Activated T-cell treated with anti-CD3 and anti-CD28 coated beads, Interleukin-2, amount 50 U/mL, for 1 hour (primary cell): ENCODE results near the gene LRMDA.

Source experiments
- DNase-seq: peaks from one replicate; pipeline ENCODE4 v3.0.0-alpha.2; 2020

Gene LRMDA

GRCh38 chr10:75801661-75802060 lies 370.2 kb downstream of the LRMDA start:
- DNase-seq = no peak

- DNase-seq = no peak
Measured at GRCh38 chr10:75803121-75803520, 371.7 kb downstream of the LRMDA start.

- no peak for DNase-seq
Measured at GRCh38 chr10:75803816-75804552, 372.6 kb downstream of the LRMDA start.

- DNase-seq = no peak
Measured at GRCh38 chr10:75806186-75806585, 374.8 kb downstream of the LRMDA start.

GRCh38 chr10:75807456-75807855 lies 376.0 kb downstream of the LRMDA start:
- no peak for DNase-seq

- no peak for DNase-seq
Measured at GRCh38 chr10:75809003-75809402, 377.6 kb downstream of the LRMDA start.

GRCh38 chr10:75814014-75814413 lies 382.6 kb downstream of the LRMDA start:
- no peak for DNase-seq

- DNase-seq = no peak
Measured at GRCh38 chr10:75815066-75815465, 383.6 kb downstream of the LRMDA start.

- no peak for DNase-seq
Measured at GRCh38 chr10:75817198-75817597, 385.8 kb downstream of the LRMDA start.

GRCh38 chr10:75818552-75818951 lies 387.1 kb downstream of the LRMDA start:
- no peak for DNase-seq

GRCh38 chr10:75825235-75825634 lies 393.8 kb downstream of the LRMDA start:
- DNase-seq = no peak

GRCh38 chr10:75825661-75826060 lies 394.2 kb downstream of the LRMDA start:
- no peak for DNase-seq

- no peak for DNase-seq
Measured at GRCh38 chr10:75826846-75827245, 395.4 kb downstream of the LRMDA start.

- no peak for DNase-seq
Measured at GRCh38 chr10:75827587-75828021, 396.2 kb downstream of the LRMDA start.

GRCh38 chr10:75828413-75828812 lies 397.0 kb downstream of the LRMDA start:
- DNase-seq = no peak

GRCh38 chr10:75836064-75836463 lies 404.6 kb downstream of the LRMDA start:
- DNase-seq = no peak

GRCh38 chr10:75838486-75838885 lies 407.1 kb downstream of the LRMDA start:
- DNase-seq = no peak

GRCh38 chr10:75839020-75839419 lies 407.6 kb downstream of the LRMDA start:
- DNase-seq = no peak

- no peak for DNase-seq
Measured at GRCh38 chr10:75841266-75841665, 409.8 kb downstream of the LRMDA start.

- no peak for DNase-seq
Measured at GRCh38 chr10:75845176-75845947, 413.9 kb downstream of the LRMDA start.

- no peak for DNase-seq
Measured at GRCh38 chr10:75847477-75847876, 416.1 kb downstream of the LRMDA start.

GRCh38 chr10:75851580-75852345 lies 420.3 kb downstream of the LRMDA start:
- DNase-seq = no peak

- DNase-seq = no peak
Measured at GRCh38 chr10:75852851-75853484, 421.5 kb downstream of the LRMDA start.
